Mesenchymal stem cell (in vitro differentiated cells and primary cell): ENCODE data around the gene VPS16.

Experiments
- DNase-seq: peaks from one replicate; pipeline ENCODE4 v3.0.0-alpha.2; 2013
- H2AFZ ChIP-seq: one replicate; pipeline ENCODE4 v1.6.1; 2013; ENCODE audit warnings: low read depth, mild to moderate bottlenecking, control low read depth, inconsistent platforms, low read length, moderate library complexity
- H2AK5ac ChIP-seq: 2 replicates; pipeline ENCODE4 v1.6.1; 2013; ENCODE audit warnings: low read length, moderate library complexity, mild to moderate bottlenecking, inconsistent platforms; ENCODE audit not compliant: severe bottlenecking
- H2BK120ac ChIP-seq: one replicate; pipeline ENCODE4 v1.6.1; 2013; ENCODE audit warnings: low read depth, mild to moderate bottlenecking, inconsistent platforms, low read length, moderate library complexity
- H2BK12ac ChIP-seq, 2 experiments: one replicate each; pipeline ENCODE4 v1.6.1; 2013; ENCODE audit warnings: inconsistent platforms in 2 of 2, low read length in 2 of 2, mild to moderate bottlenecking in 2 of 2, moderate library complexity in 2 of 2, control low read depth in 1 of 2
- H2BK15ac ChIP-seq: one replicate; pipeline ENCODE4 v1.6.1; 2013; ENCODE audit warnings: mild to moderate bottlenecking, low read depth, inconsistent platforms; ENCODE audit not compliant: poor library complexity, severe bottlenecking
- H2BK5ac ChIP-seq: 2 replicates; pipeline ENCODE4 v1.6.1; 2013; ENCODE audit warnings: low read depth, mild to moderate bottlenecking, low read length, control low read depth, inconsistent platforms; ENCODE audit not compliant: poor library complexity, severe bottlenecking
- H3K14ac ChIP-seq, 2 experiments: one replicate each; pipeline ENCODE4 v1.6.1; 2013; ENCODE audit warnings: inconsistent platforms in 2 of 2, low read length in 2 of 2, control low read depth in 1 of 2, mild to moderate bottlenecking in 1 of 2, moderate library complexity in 1 of 2
- H3K18ac ChIP-seq, 2 experiments: one replicate each; pipeline ENCODE4 v1.6.1; 2013; ENCODE audit warnings: inconsistent platforms in 2 of 2, low read length in 2 of 2, control low read depth in 1 of 2, low read depth in 1 of 2, mild to moderate bottlenecking in 1 of 2
- H3K23ac ChIP-seq, 2 experiments: one replicate each; pipeline ENCODE4 v1.6.1; 2013; ENCODE audit warnings: inconsistent platforms in 2 of 2, low read length in 2 of 2, mild to moderate bottlenecking in 2 of 2, moderate library complexity in 2 of 2, control low read depth in 1 of 2
- H3K27ac ChIP-seq: 2 replicates; pipeline ENCODE4 v1.5.1; 2013; ENCODE audit warnings: mild to moderate bottlenecking, moderate library complexity, low read length, control low read depth, inconsistent platforms; ENCODE audit not compliant: poor library complexity, severe bottlenecking
- H3K27me3 ChIP-seq, 2 experiments: 2 replicates each; pipeline versions ENCODE4 v1.6.1 to v1.7.0; 2013; ENCODE audit warnings: low read length in 2 of 2, mild to moderate bottlenecking in 2 of 2, moderate library complexity in 2 of 2, control low read depth in 1 of 2, inconsistent platforms in 1 of 2; ENCODE audit not compliant: control insufficient read depth in 1 of 2, insufficient read depth in 1 of 2
- H3K36me3 ChIP-seq, 2 experiments: 2 replicates each; pipeline versions ENCODE4 v1.6.1 to v1.7.0; 2013; ENCODE audit warnings: low read length in 2 of 2, control low read depth in 1 of 2, inconsistent platforms in 1 of 2, low read depth in 1 of 2, mild to moderate bottlenecking in 1 of 2; ENCODE audit not compliant: insufficient read depth in 2 of 2, control insufficient read depth in 1 of 2
- H3K4ac ChIP-seq, 2 experiments: one replicate each; pipeline ENCODE4 v1.6.1; 2013; ENCODE audit warnings: inconsistent platforms in 2 of 2, low read length in 2 of 2, mild to moderate bottlenecking in 2 of 2, moderate library complexity in 2 of 2, control low read depth in 1 of 2, low read depth in 1 of 2
- H3K4me1 ChIP-seq: 2 replicates; pipeline ENCODE4 v1.6.1; 2013; ENCODE audit warnings: low read depth, low read length, control low read depth; ENCODE audit not compliant: control insufficient read depth, insufficient read depth
- H3K4me2 ChIP-seq: 2 replicates; pipeline ENCODE4 v1.6.1; 2013; ENCODE audit warnings: low read length, mild to moderate bottlenecking, inconsistent platforms; ENCODE audit not compliant: poor library complexity, severe bottlenecking
- H3K4me3 ChIP-seq, 2 experiments: 2 replicates each; pipeline versions ENCODE4 v1.5.1 to v1.7.0; 2013; ENCODE audit warnings: low read length in 2 of 2, mild to moderate bottlenecking in 2 of 2, control low read depth in 1 of 2, low read depth in 1 of 2; ENCODE audit not compliant: insufficient read depth in 1 of 2
- H3K79me1 ChIP-seq: replicated peaks from 2 replicates; pipeline ENCODE4 v1.6.1; 2013; ENCODE audit warnings: mild to moderate bottlenecking, control low read depth, low read length, inconsistent platforms; ENCODE audit not compliant: poor library complexity, severe bottlenecking
- H3K9ac ChIP-seq: 2 replicates; pipeline ENCODE4 v1.7.0; 2013; ENCODE audit warnings: mild to moderate bottlenecking, low read length, moderate library complexity
- H3K9me3 ChIP-seq: 2 replicates; pipeline ENCODE4 v1.7.0; 2013; ENCODE audit warnings: mild to moderate bottlenecking, low read length; ENCODE audit not compliant: control insufficient read depth
- H4K8ac ChIP-seq: one replicate; pipeline ENCODE4 v1.6.1; 2013; ENCODE audit warnings: inconsistent platforms, mild to moderate bottlenecking, low read length, moderate library complexity
- H4K91ac ChIP-seq: one replicate; pipeline ENCODE4 v1.6.1; 2013; ENCODE audit warnings: mild to moderate bottlenecking, low read length, inconsistent platforms
- WGBS: methylation state at CpG from one replicate; pipeline ENCODE4 v1.1.7; 2013; ENCODE audit warnings: mixed read lengths; 5-methylcytosine and 5-hydroxymethylcytosine counted together

The VPS16 gene

DNA sequence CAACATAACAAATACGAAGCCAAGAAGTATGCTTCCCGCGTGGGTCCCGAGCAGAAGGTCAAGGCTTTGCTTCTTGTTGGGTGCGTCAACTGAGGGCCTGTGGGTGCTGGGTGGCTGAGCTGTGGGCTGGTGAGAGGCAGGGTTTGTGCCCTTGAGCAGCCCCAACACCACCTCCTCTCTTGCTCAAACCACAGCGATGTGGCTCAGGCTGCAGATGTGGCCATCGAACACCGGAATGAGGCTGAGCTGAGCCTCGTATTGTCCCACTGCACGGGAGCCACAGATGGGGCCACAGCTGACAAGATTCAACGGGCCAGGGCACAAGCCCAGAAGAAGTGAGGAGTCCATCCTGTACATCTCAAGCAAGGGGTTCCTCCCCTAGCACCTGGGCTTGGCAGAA lies 25.7 kb downstream of the VPS16 start:
- no peak overlapping the region for H2BK15ac ChIP-seq
- H3K4ac ChIP-seq: no peak overlapping the region
- H3K4me1 ChIP-seq: peaks cover 10% of the 10 kb centered on the region
- H2BK5ac ChIP-seq: no peak overlapping the region
- no peak overlapping the region for H3K18ac ChIP-seq
- no peak overlapping the region for H3K27ac ChIP-seq
- WGBS: 98% methylated on average over 10 of the region's 11 CpGs
- no peak overlapping the region for H2AK5ac ChIP-seq
- no peak overlapping the region for H2AFZ ChIP-seq
- no peak overlapping the region for H3K23ac ChIP-seq
- H3K4me3 ChIP-seq: no peak overlapping the region
- no peak overlapping the region for H2BK120ac ChIP-seq
- DNase-seq: no peak
- no peak overlapping the region for H3K9ac ChIP-seq
- H4K8ac ChIP-seq: no peak overlapping the region
- no peak overlapping the region for H3K4me2 ChIP-seq
- H2BK12ac ChIP-seq: no peak overlapping the region
- H3K14ac ChIP-seq: no peak overlapping the region
- H3K79me1 ChIP-seq: no peaks in the 10 kb centered on the region
- no peaks in the 10 kb centered on the region for H3K27me3 ChIP-seq
- H3K9me3 ChIP-seq: no peaks in the 10 kb centered on the region
- peaks cover 54 to 57% of the 10 kb centered on the region in 2 experiments for H3K36me3 ChIP-seq
- no peak overlapping the region for H4K91ac ChIP-seq

DNA sequence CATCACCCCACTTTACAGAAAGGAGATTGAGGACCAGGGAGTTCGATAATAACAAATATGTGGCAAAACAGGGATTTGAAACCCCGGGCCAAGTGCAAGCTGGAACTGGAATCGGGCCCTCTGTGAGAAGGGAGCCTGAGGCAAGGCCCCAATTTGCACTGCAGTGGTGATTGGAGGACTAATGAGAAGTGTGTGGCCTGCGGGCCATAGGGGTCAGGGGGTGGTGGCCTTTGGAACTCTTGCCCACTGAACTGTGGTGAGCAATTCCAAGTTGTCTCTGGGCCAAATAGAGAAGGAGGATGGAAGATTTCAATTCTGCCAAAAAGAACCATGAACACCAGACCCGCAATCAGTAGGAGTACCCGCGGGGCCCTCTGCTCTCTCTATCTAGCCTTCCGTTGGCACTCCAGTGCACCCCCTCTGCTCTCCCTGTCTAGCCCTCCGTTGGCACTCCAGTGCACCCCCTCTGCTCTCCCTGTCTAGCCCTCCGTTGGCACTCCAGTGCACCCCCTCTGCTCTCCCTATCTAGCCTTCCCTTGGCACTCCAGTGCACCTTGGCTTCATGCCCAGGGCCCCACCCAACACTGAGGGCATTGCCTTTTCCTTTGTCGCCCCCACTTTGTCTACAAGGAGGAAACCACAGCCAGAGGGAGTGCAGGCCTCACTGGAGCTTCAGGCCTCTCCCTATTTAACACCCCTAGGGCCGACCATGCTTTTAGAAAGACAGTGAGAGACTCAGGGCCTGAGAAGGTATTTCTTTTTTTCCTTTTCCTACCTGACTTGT lies 26.7 kb downstream of the VPS16 start:
- Histone ChIP-seq H2AFZ (no peak overlapping the region), H3K36me3 (peaks cover 43 to 47% of the 10 kb centered on the region in 2 experiments), H3K9ac (no peak overlapping the region), H3K4me2 (no peak overlapping the region), H3K4me1 (peaks cover 17% of the 10 kb centered on the region), H3K23ac (no peak overlapping the region), H3K14ac (no peak overlapping the region), H3K4ac (no peak overlapping the region), H4K91ac (no peak overlapping the region), H3K27ac (no peak overlapping the region), H2BK120ac (no peak overlapping the region), H2BK15ac (no peak overlapping the region), H3K9me3 (no peaks in the 10 kb centered on the region), H2BK12ac (no peak overlapping the region), H4K8ac (no peak overlapping the region), H3K27me3 (no peaks in the 10 kb centered on the region), H3K79me1 (no peaks in the 10 kb centered on the region), H3K18ac (no peak overlapping the region), H3K4me3 (no peak overlapping the region), H2BK5ac (no peak overlapping the region), H2AK5ac (no peak overlapping the region)
- WGBS: 95% methylated on average over 11 of the region's 12 CpGs
- DNase-seq: no peak

DNA sequence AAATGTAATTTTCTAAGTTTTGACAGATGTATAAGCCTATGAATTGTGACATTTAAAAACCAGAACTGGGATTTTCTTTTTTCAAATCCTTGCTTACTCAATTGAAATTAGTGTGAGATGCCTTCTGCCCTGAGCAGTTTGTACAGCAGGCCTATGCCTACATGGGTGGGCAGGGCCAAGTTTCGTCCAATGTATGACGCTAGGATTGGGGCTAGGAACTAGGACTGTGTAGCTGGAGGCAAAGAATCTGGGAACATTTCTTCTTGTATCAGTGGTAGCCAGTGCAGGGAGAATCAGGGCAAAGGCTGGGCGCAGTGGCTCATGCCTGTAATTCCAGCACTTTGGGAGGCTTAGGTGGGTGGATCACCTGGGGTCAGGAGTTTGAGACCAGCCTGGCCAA lies 28.8 kb downstream of the VPS16 start:
- H3K4me1 ChIP-seq: peaks cover 27% of the 10 kb centered on the region
- no peak overlapping the region for H2AK5ac ChIP-seq
- no peak overlapping the region for H3K4ac ChIP-seq
- H3K9ac ChIP-seq: no peak overlapping the region
- no peak overlapping the region for H4K8ac ChIP-seq
- H3K36me3 ChIP-seq: peaks cover 27 to 29% of the 10 kb centered on the region in 2 experiments
- DNase-seq: no peak
- no peak overlapping the region for H2BK5ac ChIP-seq
- H3K23ac ChIP-seq: no peak overlapping the region
- peak overlapping the region; percentile 8 to 62 for H2BK12ac ChIP-seq
- H3K27ac ChIP-seq: no peak overlapping the region
- peak overlapping the region; percentile 45 for H4K91ac ChIP-seq
- H2BK15ac ChIP-seq: no peak overlapping the region
- WGBS: 97% methylated on average over 3 of the region's 3 CpGs
- H3K9me3 ChIP-seq: no peaks in the 10 kb centered on the region
- peak overlapping the region in 1 of 2 experiments; percentile 46 for H3K18ac ChIP-seq
- H3K79me1 ChIP-seq: peaks cover 8% of the 10 kb centered on the region
- no peak overlapping the region for H2BK120ac ChIP-seq
- no peak overlapping the region for H3K14ac ChIP-seq
- no peak overlapping the region for H3K4me3 ChIP-seq
- no peaks in the 10 kb centered on the region for H3K27me3 ChIP-seq
- H2AFZ ChIP-seq: no peak overlapping the region
- no peak overlapping the region for H3K4me2 ChIP-seq

DNA sequence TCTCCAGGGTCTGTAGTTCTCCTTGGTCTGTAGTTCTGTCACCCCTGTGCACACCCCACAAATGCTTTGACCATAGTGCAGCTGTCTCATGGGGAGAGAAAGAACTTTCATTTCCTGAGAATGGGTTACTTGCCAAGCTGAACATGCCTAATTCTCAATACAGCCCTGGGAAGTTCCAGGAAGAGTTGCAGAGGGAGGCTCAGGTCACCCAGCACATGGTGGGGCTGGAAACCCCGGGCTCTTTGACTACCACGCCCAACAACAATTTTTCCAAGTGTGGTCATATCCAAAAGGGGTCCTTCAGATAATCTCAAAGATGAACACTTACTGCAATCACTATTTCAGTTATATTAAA lies 30.5 kb downstream of the VPS16 start:
- Histone ChIP-seq H4K91ac (peak overlapping the region; percentile 94), H2AFZ (no peak overlapping the region), H3K18ac (peak overlapping the region; percentile 60 to 76), H3K4ac (peak overlapping the region; percentile 42 to 84), H3K4me3 (peak overlapping the region in 1 of 2 experiments; percentile 68), H4K8ac (peak overlapping the region; percentile 94), H2BK12ac (peak overlapping the region; percentile 84 to 96), H2BK15ac (peak overlapping the region; percentile 26), H3K27ac (peak overlapping the region; percentile 58), H3K9me3 (no peaks in the 10 kb centered on the region), H3K4me1 (peaks cover 29% of the 10 kb centered on the region), H3K9ac (peak overlapping the region; percentile 89), H3K23ac (no peak overlapping the region), H2AK5ac (peak overlapping the region; percentile 67), H3K79me1 (peaks cover 19% of the 10 kb centered on the region), H3K27me3 (no peaks in the 10 kb centered on the region), H3K14ac (no peak overlapping the region), H3K4me2 (no peak overlapping the region), H3K36me3 (peaks cover 13% of the 10 kb centered on the region in 2 experiments), H2BK120ac (peak overlapping the region; percentile 97), H2BK5ac (peak overlapping the region; percentile 3)
- WGBS: no CpG with 5 or more reads among the region's 2 CpGs
- DNase-seq: peak; percentile 64
